Fibroblast of peridontal ligament (primary cell): ENCODE results near the gene FOXQ1.
"Not testable (repeated sequence)": the region's sequence is repeated elsewhere in the genome, so short reads cannot be mapped to it uniquely, and the experiment has no call there.

Experiments
- DNase-seq: peaks from one replicate; pipeline ENCODE4 v3.0.0-alpha.2; 2010; ENCODE audit errors: extremely low read depth

FOXQ1 gene

GRCh38 chr6:1290805-1291204 lies 21.1 kb upstream of the FOXQ1 start:
- no peak for DNase-seq

DNA sequence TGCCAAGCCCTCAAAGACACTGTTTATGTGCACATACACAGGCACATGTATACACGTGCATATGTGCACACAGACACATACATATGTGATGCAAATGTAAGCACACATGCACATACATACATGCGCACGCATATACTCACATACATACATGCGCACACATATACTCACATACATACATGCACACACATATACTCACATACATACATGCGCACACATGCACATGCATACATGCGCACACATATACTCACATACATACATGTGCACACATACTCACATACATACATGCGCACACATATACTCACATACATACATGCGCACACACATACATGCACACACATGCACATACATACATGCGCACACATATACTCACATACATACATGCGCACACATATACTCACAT lies 20.5 kb upstream of the FOXQ1 start:
- DNase-seq = no peak

- DNase-seq = no peak
These were observed 16.5 kb upstream of the FOXQ1 start for GRCh38 chr6:1295420-1295819.

- no peak for DNase-seq
These were observed 15.8 kb upstream of the FOXQ1 start for GRCh38 chr6:1296079-1296478.

DNA sequence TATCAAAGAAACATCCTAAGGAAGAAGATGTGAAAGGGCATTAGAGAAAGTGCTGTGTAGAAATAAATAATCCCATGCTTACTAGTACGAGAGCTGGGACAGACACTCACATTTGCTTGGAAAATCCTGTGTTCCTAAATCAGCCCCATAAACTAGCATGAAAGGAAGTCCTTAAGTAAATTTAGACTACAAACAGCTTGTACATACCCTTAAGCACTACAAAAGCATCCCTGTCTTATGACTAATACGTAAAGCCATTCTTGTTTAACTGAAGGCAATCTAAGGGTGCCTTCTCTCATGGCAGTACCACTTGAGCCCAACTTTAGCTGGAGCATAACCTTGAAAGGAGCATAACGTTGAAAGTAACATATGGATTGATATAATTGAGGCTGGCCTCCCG lies 15.4 kb upstream of the FOXQ1 start:
- DNase-seq = peak; percentile 49

DNA sequence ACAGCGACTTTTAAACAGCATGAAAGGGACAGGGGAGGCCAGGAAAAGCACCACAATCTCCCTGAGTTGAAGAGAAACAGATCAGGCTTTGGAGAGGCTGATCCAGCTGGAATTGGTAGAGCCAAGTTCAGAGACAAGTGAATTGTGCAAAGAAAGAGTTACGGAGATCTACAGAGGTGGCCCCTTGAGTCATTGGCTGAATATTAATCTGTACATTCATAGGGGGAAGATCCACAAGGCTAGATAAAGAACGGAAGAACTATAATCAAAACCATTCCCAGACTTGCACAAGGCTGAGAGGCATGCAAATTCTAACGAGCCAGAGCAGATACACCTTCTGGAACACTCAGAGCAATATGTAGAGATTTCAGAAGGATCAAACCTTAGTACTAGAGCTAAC lies 14.2 kb upstream of the FOXQ1 start:
- peak; percentile 62 for DNase-seq

GRCh38 chr6:1298768-1299167 lies 13.1 kb upstream of the FOXQ1 start:
- no peak for DNase-seq

- no peak for DNase-seq
These were observed 5.8 kb upstream of the FOXQ1 start for GRCh38 chr6:1306133-1306532.

DNA sequence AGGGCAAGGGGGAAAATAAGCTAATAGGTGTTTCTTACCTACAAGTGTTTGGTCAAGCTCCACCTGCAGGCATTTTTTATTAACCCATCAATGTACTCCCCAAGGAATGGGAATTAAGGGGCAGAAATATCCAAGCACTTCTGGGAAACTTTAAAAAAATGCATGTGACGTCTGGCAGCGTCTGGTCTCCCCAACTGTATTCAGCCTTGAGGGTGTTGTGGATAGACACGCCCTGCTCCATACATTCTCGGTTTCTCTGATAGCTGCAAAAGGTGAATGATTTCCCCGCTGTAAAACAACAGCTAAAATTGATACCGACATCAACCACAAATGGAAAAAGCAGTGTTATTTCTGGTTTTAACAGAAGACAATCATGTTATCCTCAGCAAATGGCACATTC lies 2.5 kb upstream of the FOXQ1 start:
- no peak for DNase-seq

DNA sequence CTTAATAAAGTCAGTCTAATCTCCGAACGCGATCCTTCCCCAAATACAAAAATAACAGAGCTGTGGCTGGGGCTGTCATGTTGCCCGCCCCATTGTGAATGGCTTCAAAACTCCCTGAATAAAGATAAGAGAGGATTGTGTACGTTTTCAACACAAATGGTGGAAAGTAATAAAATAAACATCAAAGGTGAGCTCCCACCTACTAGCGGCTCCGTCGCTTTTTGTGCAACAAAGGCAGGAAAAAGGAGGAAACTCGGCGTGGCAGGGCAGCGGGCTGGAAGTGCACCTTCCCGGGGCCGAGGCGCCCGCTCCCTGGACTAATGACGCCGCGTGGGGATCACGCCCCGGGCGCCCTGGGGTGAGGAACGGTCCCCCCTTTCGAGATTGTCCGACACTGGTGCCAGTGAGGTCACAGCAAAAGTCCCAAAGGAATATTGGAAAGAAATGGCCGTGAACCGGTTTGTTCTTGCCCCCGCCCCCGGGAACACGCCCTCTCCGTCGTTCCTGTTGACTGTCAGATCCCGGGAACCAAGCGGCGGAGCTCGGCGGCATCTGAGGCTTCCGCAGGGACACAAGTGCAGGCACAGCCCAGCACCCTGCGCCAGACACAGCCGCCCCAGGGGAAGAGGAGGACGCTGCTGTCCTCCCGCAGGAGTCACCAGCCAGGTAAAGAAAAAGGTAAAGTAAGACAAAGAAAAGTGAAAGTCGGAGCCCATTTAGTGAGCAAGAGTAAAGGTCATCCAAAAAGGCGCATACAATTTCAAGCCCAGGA lies 1.1 kb upstream of the FOXQ1 start:
- DNase-seq = no peak

- no peak for DNase-seq
These were observed 240 bp downstream of the FOXQ1 start for GRCh38 chr6:1312203-1312472.

DNA sequence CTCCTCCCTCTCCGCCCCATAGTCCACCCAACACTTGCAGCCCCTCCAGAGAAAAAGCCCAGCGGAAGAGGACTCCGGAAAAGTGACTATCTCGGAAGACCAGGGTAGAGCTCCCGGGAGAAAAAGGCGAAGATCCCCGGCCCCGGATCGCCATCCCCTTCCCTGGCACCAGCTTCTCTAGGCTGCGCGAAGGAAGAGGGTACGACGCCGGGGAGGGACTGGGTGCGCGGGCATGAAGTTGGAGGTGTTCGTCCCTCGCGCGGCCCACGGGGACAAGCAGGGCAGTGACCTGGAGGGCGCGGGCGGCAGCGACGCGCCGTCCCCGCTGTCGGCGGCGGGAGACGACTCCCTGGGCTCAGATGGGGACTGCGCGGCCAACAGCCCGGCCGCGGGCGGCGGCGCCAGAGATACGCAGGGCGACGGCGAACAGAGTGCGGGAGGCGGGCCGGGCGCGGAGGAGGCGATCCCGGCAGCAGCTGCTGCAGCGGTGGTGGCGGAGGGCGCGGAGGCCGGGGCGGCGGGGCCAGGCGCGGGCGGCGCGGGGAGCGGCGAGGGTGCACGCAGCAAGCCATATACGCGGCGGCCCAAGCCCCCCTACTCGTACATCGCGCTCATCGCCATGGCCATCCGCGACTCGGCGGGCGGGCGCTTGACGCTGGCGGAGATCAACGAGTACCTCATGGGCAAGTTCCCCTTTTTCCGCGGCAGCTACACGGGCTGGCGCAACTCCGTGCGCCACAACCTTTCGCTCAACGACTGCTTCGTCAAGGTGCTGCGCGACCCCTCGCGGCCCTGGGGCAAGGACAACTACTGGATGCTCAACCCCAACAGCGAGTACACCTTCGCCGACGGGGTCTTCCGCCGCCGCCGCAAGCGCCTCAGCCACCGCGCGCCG lies 822 bp downstream of the FOXQ1 start:
- peak; percentile 23 for DNase-seq

GRCh38 chr6:1313384-1313766 lies 1.5 kb downstream of the FOXQ1 start:
- no peak for DNase-seq

DNA sequence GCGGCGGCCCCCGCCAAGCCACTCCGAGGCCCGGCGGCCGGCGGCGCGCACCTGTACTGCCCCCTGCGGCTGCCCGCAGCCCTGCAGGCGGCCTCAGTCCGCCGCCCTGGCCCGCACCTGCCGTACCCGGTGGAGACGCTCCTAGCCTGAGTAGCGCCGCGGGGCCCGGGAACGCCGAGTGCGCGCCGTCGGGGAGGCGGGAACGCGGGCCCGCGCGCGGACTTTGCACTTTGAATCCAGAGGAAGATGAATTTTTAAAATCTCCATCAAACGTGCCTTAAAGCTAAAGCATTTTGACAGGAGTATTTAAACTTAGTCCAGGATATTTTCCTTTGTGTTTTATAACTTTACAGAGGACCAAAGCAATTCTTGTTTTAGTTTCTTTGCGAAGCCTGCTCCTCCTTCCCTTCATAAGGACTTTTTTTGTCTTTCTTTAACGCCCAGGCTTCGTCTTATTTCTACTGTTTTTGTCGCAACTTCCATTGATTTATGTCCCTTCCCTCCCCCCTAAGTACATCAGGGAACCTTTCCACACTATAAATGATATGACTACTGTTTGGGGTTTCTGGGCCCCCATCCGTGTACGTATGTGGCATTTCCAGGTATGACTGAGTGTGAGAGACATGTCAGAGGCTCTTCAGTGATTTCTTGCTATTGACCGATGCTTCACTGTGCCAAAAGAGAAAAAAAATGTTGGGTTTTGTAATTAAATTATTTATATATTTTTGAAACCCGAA lies 2.0 kb downstream of the FOXQ1 start:
- DNase-seq = peak; percentile 14

- DNase-seq = no peak
These were observed 2.7 kb downstream of the FOXQ1 start for GRCh38 chr6:1314617-1315016.

DNA sequence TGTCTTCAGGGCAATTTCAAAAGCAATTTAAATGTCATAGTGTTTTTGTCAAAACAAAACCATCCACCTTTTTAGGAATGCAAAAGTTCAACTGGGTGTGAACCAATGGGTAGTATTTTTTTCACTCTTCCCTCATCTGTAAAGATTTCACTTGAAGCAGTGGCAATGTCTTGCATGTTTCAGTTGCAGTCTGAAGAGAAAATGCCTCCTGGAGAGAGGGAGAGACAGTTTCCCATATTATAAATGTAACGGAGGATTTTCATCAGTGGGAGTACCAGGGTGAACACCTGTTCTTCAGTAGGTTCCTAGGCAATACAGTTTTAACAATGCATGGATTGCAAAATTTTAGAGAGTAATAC lies 3.3 kb downstream of the FOXQ1 start:
- no peak for DNase-seq

DNA sequence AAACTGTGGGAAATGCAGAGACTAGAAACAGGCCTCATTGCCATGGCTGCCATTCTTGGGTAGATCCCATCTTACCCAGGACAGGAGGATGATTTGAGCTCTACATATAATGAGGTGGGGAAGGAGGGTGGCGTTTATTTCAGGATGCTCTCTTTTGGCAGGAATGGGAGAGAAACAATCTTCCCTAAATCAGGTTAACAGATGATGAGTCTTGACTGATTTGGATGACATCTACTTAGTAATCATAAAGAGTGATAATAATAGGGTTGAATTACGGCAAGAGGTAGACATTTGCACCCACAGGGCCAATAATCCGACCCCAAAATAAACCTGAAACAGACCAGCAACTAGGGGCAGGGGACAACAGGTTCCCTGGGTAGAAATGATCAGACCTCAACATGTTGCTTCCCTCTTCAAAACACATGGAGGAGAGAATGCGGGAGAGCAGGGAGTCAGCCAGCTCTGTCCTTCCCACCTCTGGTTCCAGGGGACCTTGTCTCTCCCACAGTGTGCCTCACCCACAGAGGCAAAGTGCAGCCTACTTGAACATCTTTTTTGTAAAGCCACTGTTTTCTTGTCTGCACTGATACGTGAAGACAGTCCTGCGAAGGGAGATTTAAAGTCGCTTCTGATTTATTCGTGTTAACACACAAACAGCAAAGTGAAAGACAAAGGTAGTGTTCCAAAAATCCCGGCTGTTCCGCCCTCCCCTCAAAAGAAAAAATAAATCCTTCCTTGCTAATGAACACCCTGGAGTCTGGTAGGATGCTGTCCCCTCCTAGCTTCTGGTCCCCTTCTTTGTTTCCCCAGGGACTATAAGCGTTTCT lies 3.9 kb downstream of the FOXQ1 start:
- peak; percentile 25 for DNase-seq

DNA sequence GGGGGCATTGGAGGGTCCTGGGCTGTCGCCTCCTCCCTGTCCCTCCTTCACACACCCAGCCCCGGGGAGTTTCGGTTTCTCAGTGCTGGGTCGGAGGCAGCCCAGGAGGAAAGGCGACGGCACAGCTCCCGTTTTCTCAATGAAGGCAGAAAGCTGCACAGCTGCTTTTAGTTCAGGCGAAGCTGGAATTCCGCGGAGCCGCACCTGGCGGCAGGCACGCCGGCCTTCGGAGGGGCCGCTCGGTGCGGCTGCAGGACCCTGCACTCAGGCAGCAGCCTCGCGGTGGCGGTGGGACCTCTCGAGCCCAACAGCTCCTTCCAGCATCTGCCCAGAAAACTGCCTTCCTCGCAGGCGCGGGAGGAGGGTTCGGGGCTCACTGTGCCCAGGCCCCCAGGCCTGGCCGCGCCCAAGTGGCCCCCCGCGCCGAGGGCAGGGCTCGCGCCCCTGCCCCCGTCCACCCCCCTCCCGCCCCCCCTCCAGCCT lies 4.6 kb downstream of the FOXQ1 start:
- DNase-seq = peak; percentile 37

DNA sequence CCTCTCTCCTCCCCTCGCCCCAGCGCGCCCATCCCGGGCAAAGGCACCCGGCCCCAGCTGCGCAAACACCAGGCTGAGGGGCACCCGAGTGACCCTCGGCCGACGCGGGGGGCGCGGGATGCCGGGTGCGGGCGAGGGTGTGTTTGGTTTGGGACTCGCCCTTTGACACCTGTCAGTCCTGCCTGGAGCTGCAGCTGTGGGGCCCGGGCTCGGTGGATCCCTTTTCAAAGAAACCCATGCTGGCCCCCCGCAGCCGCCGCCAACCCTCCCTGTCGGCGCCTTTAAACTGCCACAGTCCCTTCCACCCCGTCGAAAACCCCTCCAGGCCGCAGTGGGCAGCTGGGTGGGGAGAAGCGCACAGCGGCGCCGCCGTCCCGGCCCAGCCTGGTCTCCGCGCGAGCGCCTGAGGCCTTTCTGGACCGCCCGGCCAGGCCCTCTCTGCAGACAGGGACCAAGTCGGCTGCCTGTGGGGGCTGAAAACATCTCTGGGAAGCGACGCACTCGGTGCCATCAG lies 5.5 kb downstream of the FOXQ1 start:
- no peak for DNase-seq

DNA sequence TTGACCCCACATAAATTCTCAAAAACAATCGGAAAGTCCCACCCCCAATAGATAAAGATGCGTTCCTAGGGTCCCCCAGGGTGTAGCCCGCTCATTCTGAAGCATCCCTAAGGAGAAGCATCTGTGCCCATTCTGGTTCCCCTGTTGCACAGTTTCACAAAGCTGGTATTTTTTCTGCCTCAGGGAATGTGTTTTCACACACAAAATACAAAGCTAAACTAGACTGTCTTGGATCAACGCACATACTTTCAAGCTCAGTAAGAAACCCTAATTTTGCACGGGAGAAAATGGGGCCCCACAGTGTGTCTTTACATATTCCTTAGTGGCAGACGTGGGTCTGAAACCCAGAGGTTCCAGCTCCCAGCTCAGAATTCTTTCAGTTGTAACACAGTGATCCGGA lies 6.1 kb downstream of the FOXQ1 start:
- peak; percentile 7 for DNase-seq

DNA sequence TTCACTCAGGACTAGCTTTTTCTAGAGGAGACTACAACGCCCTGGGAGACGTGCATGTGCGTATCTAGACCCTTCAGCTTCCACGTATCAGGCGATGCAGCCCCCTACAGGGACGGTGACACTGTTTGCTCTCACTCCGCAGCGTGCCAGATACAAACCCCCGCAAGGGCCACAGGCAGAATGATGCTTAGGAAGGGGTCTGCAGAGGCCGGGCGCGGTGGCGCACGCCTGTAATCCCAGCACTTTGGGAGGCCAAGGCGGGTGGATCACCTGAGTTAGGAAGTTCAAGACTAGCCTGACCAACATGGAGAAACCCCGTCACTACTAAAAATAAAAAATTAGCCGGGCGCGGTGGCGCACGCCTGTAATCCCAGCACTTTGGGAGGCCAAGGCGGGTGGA lies 6.7 kb downstream of the FOXQ1 start:
- not testable (repeated sequence) for DNase-seq

DNA sequence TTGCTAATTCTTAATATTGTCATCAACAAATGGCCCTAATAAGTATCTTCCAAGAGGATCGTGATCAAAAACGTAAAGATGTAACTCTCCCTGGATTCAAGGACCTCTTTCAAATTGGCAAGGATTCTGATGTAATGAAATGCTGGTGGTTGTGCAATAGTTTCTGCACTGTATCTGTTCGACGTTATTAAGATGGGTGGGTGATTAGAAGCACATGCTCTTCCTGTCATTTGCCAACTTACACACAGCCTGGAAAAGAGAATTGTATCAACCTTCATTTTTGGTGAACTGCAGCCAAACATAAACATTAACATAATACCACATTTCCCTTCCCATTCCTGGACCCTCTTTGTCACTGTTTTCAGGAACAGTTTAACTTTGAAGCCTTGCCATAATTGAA lies 9.8 kb downstream of the FOXQ1 start:
- DNase-seq = peak; percentile 96
